A673 (cell line): ENCODE data around the gene AMACR. TPM values are rescaled to one million over a fixed set of nuclear protein-coding genes. Genes with fewer than 3 reads are reported as not detected.

Experiments
- BruUV-seq: library from RNA; stranded (reverse); fragments of 400-500 nt; replicated peaks from 2 replicates; lab custom pipeline; 2021; lab: Mats Ljungman, UMichigan
- CTCF ChIA-PET: fragments of 300-600 bp; sonication (Branson Sonifier 250); formaldehyde crosslinking; loops from one replicate; lab custom pipeline; 2022; ENCODE audit warnings: antibody characterized with exemption; lab: Charles Lee
- POLR2A ChIA-PET: fragments of 300-600 bp; sonication (Branson Sonifier 250); formaldehyde crosslinking; loops from one replicate; lab custom pipeline; 2022; ENCODE audit warnings: antibody characterized with exemption; ENCODE audit not compliant: low non-redundant PET; lab: Charles Lee
- DNase-seq: peaks from one replicate; pipeline ENCODE4 v3.0.0-alpha.2; 2015; ENCODE audit warnings: low spot score
- H3K27ac ChIP-seq: fragments of 200-600 bp; sonication (generic); 2 replicates; pipeline ENCODE4 v1.5.1; 2016; ENCODE audit warnings: mixed run types, low read depth, mild to moderate bottlenecking, mixed read lengths, antibody characterized with exemption, low read length; ENCODE audit not compliant: poor library complexity, severe bottlenecking
- H3K27me3 ChIP-seq: fragments of 200-600 bp; sonication (generic); replicated peaks from 2 replicates; pipeline ENCODE4 v1.6.1; 2017; ENCODE audit warnings: mixed run types, low read depth, mild to moderate bottlenecking, mixed read lengths, antibody characterized with exemption, low read length; ENCODE audit not compliant: insufficient read depth, poor library complexity
- H3K36me3 ChIP-seq: fragments of 200-600 bp; sonication (generic); 2 replicates; pipeline ENCODE4 v1.6.1; 2016; ENCODE audit warnings: mixed run types, mild to moderate bottlenecking, mixed read lengths, antibody characterized with exemption, low read length; ENCODE audit not compliant: insufficient read depth, poor library complexity, severe bottlenecking
- H3K4me1 ChIP-seq: fragments of 200-600 bp; sonication (generic); 2 replicates; pipeline ENCODE4 v1.6.1; 2017; ENCODE audit warnings: mixed run types, mild to moderate bottlenecking, mixed read lengths, antibody characterized with exemption, low read length; ENCODE audit not compliant: insufficient read depth, poor library complexity, severe bottlenecking
- H3K4me3 ChIP-seq: fragments of 200-600 bp; sonication (generic); 2 replicates; pipeline ENCODE4 v1.5.1; 2016; ENCODE audit warnings: low read depth, mixed run types, mild to moderate bottlenecking, mixed read lengths, low read length; ENCODE audit not compliant: poor library complexity, severe bottlenecking
- H3K9me3 ChIP-seq: fragments of 200-600 bp; sonication (generic); 2 replicates; pipeline ENCODE4 v1.6.1; 2016; ENCODE audit warnings: mixed run types, low read depth, mild to moderate bottlenecking, mixed read lengths, antibody characterized with exemption, low read length; ENCODE audit not compliant: poor library complexity, severe bottlenecking
- EZH2 ChIP-seq: fragments of 200-600 bp; sonication (generic); IDR thresholded peaks from 2 replicates; pipeline ENCODE4 v1.6.1; 2017; ENCODE audit warnings: borderline replicate concordance, low read depth, mild to moderate bottlenecking, mixed read lengths, antibody characterized with exemption, low read length; ENCODE audit not compliant: poor library complexity, severe bottlenecking
- intact Hi-C: fragments of 100-400 bp; cut with micrococcal nuclease; formaldehyde crosslinking; loops from one replicate; pipeline ENCODE4 v1.10.0; 2022; ENCODE audit not compliant: unreplicated experiment
- total RNA-seq: library from RNA; stranded (reverse); gene quantifications from 2 replicates; pipeline ENCODE4 v1.2.3, GENCODE V29; 2021
- TF ChIP-seq, protein P1 (sequence below): fragments of 300-800, 200-600 bp; sonication (generic); conservative IDR thresholded peaks from 2 replicates; pipeline ENCODE4 v1.5.1; 2017; ENCODE audit warnings: low read depth, mild to moderate bottlenecking, antibody characterized with exemption, low read length, moderate library complexity, mixed read lengths

The AMACR gene
- total RNA-seq, 1 experiment from 2014 or later: 13.9 TPM

DNA sequence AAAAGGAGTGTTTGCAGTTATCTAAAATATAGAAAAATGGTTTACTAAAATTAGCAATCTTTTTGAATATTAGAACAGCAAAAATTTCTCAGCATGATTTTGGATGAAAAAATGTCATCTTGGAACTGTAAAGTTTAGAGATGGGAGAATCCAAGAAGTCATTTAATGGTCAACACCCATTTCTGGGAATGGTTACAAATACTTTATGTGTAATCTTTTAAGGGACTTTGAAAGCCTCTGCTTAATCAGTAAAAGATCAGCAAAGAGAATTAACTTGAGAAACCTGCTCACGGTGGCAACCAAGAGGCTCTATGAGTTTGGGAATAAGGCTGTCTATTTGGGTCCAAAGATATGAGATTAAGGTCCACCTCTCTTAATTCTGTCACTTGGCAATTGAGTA is 22.2 kb upstream of the AMACR start:
- TF ChIP-seq, protein P1, sequence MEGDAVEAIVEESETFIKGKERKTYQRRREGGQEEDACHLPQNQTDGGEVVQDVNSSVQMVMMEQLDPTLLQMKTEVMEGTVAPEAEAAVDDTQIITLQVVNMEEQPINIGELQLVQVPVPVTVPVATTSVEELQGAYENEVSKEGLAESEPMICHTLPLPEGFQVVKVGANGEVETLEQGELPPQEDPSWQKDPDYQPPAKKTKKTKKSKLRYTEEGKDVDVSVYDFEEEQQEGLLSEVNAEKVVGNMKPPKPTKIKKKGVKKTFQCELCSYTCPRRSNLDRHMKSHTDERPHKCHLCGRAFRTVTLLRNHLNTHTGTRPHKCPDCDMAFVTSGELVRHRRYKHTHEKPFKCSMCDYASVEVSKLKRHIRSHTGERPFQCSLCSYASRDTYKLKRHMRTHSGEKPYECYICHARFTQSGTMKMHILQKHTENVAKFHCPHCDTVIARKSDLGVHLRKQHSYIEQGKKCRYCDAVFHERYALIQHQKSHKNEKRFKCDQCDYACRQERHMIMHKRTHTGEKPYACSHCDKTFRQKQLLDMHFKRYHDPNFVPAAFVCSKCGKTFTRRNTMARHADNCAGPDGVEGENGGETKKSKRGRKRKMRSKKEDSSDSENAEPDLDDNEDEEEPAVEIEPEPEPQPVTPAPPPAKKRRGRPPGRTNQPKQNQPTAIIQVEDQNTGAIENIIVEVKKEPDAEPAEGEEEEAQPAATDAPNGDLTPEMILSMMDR: no peak
- no peak for TF ChIP-seq EZH2
- no peak overlapping the region for H3K27ac ChIP-seq
- no peak overlapping the region for H3K4me3 ChIP-seq
- no TSS peak for BruUV-seq
- intact Hi-C loops: no loop called here
- ChIA-PET CTCF (no interaction called here), POLR2A (no interaction called here)
- no peak for DNase-seq
- H3K27me3 ChIP-seq: no peaks in the 10 kb centered on the region
- no peaks in the 10 kb centered on the region for H3K4me1 ChIP-seq
- H3K9me3 ChIP-seq: no peaks in the 10 kb centered on the region
- no peaks in the 10 kb centered on the region for H3K36me3 ChIP-seq

DNA sequence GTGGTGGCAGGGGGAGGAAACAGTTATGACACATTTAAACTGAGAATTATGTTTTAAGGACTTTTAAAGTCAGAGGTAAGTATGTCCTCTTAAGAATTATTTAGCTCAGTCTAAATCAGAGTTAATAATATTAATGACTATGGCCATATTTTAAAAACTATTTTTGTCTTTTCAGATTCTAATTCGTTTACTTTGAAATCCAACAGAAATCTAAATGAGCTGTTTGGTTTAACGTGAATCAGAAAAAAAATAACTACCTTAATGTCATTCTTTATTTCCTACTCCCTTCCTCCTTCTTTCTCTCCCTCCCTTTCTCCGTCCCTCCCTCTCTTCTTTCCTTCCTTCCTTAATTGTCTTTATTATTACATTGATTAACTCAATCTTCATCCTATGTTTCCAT is 20.5 kb upstream of the AMACR start:
- Histone ChIP-seq H3K27me3 (no peaks in the 10 kb centered on the region), H3K27ac (no peak overlapping the region), H3K9me3 (no peaks in the 10 kb centered on the region), H3K4me3 (no peak overlapping the region), H3K4me1 (no peaks in the 10 kb centered on the region), H3K36me3 (no peaks in the 10 kb centered on the region)
- CTCF ChIA-PET: no interaction called here
- DNase-seq: no peak
- intact Hi-C loops: no loop called here
- POLR2A ChIA-PET: no interaction called here
- no peak for TF ChIP-seq EZH2
- TF ChIP-seq, protein P1: no peak
- no TSS peak for BruUV-seq

DNA sequence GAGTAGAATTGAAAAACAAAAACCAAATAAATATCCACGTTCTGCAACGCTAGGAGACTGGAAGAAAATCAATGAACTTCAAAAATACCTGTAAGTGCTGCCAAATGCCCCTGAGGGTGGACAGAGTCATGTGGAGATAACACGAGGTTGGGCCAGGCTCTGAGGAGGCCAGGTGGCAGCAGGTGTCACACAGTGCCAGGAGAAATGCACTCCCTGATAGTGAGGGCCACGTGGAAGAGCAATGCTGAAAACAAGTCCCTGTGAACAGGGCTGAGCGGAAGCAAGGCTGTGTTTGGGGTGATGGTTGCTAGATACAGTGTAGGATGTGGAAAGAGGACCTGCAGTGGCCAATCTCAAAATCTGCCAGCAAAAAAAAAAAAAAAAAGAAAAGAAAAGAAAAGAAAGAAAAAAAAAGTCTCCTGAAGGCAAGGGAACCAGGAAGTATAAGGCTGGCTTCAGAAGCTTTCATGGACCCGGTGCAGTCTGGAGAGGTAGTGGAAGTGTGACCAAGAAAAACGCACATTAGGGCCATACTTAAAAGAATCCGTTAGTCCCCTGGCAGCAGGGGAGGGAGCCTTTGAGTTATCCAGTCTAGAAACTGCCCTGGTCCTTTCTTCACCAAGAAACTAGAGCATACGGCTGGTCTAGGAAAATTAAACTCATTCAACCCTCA is 18.4 kb upstream of the AMACR start:
- intact Hi-C loops: no loop called here
- Histone ChIP-seq H3K36me3 (no peaks in the 10 kb centered on the region), H3K27me3 (no peaks in the 10 kb centered on the region), H3K4me3 (no peak overlapping the region), H3K4me1 (no peaks in the 10 kb centered on the region), H3K9me3 (no peaks in the 10 kb centered on the region), H3K27ac (no peak overlapping the region)
- BruUV-seq: no TSS peak
- ChIA-PET CTCF (no interaction called here), POLR2A (no interaction called here)
- no peak for DNase-seq
- TF ChIP-seq, protein P1: no peak
- TF ChIP-seq EZH2: no peak
